ENCODE measurements around the gene JAK1.

DNA sequence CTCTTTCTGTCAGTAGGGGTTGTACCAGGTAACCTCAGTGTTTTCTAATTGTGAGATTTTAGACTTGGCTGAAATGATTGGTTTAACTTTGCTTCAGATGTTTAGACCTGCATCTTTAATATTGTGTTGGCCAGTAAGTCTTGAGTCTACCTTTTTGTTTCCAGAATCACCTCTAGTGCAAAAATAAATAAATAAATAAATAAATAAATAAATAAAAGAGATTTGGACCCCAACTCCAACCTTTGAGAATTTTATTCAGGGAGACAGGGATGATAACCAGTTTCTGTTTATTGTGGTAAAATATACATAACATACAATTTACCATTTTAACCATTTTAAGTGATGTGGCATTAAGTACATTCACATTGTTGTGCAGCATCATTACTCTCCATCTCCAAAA is 157.0 kb downstream of the JAK1 start:
- TF ChIP-seq, protein P1, sequence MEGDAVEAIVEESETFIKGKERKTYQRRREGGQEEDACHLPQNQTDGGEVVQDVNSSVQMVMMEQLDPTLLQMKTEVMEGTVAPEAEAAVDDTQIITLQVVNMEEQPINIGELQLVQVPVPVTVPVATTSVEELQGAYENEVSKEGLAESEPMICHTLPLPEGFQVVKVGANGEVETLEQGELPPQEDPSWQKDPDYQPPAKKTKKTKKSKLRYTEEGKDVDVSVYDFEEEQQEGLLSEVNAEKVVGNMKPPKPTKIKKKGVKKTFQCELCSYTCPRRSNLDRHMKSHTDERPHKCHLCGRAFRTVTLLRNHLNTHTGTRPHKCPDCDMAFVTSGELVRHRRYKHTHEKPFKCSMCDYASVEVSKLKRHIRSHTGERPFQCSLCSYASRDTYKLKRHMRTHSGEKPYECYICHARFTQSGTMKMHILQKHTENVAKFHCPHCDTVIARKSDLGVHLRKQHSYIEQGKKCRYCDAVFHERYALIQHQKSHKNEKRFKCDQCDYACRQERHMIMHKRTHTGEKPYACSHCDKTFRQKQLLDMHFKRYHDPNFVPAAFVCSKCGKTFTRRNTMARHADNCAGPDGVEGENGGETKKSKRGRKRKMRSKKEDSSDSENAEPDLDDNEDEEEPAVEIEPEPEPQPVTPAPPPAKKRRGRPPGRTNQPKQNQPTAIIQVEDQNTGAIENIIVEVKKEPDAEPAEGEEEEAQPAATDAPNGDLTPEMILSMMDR (conservative IDR thresholded peaks at IDR 0.05; ENCODE audit: low read depth, low read length), result no peak
- TF ChIP-seq EZH2 (IDR thresholded peaks at IDR 0.05; ENCODE audit: low read length, unreplicated experiment) (no peak), EZH2phosphoT487 (IDR thresholded peaks at IDR 0.05; ENCODE audit: borderline replicate concordance, low read length) (no peak)

Data from PC-3 (cell line).